ENCODE data around the gene EMID1.
A peak's percentile ranks its signal among the peaks of the same experiment; 100 is the strongest.

EMID1 gene

GRCh38 chr22:29288837-29289236, 83.1 kb downstream of the EMID1 start:
- DNase-seq (ENCODE audit: low read depth in 2 of 2) = no peak

- no peak for DNase-seq (ENCODE audit: low read depth in 2 of 2)
Measured at GRCh38 chr22:29290061-29290460, 84.4 kb downstream of the EMID1 start.

- DNase-seq (ENCODE audit: low read depth in 2 of 2) = no peak
Measured at GRCh38 chr22:29291215-29291614, 85.5 kb downstream of the EMID1 start.

- no peak for DNase-seq (ENCODE audit: low read depth in 2 of 2)
Measured at GRCh38 chr22:29292379-29292778, 86.7 kb downstream of the EMID1 start.

- DNase-seq (ENCODE audit: low read depth in 2 of 2) = no peak
Measured at GRCh38 chr22:29298641-29299040, 92.9 kb downstream of the EMID1 start.

GRCh38 chr22:29299136-29299900, 93.6 kb downstream of the EMID1 start:
- no peak for DNase-seq (ENCODE audit: low read depth in 2 of 2)

- no peak for DNase-seq (ENCODE audit: low read depth in 2 of 2)
Measured at GRCh38 chr22:29300467-29300806, 94.7 kb downstream of the EMID1 start.

- DNase-seq (ENCODE audit: low read depth in 2 of 2) = no peak
Measured at GRCh38 chr22:29300807-29301601, 95.3 kb downstream of the EMID1 start.

GRCh38 chr22:29301716-29302401, 96.2 kb downstream of the EMID1 start:
- no peak for DNase-seq (ENCODE audit: low read depth in 2 of 2)

GRCh38 chr22:29302402-29302680, 96.6 kb downstream of the EMID1 start:
- no peak for DNase-seq (ENCODE audit: low read depth in 2 of 2)

GRCh38 chr22:29302681-29303465, 97.2 kb downstream of the EMID1 start:
- no peak for DNase-seq (ENCODE audit: low read depth in 2 of 2)

GRCh38 chr22:29305836-29306174, 100.1 kb downstream of the EMID1 start:
- no peak for DNase-seq (ENCODE audit: low read depth in 2 of 2)

GRCh38 chr22:29306175-29306834, 100.6 kb downstream of the EMID1 start, which contains the start of gene GAS2L1:
Gene GAS2L1 (plus strand): TSS chr22:29306650. CDS start chr22:29308106, 1,456 bp downstream.
- no peak for DNase-seq (ENCODE audit: low read depth in 2 of 2)

- DNase-seq (ENCODE audit: low read depth in 2 of 2) = peak in 1 of 2 donors; percentile 29
Measured at GRCh38 chr22:29306835-29307595, 101.3 kb downstream of the EMID1 start.

GRCh38 chr22:29307596-29308147, 102.0 kb downstream of the EMID1 start:
- no peak for DNase-seq (ENCODE audit: low read depth in 2 of 2)

- no peak for DNase-seq (ENCODE audit: low read depth in 2 of 2)
Measured at GRCh38 chr22:29308148-29308790, 102.6 kb downstream of the EMID1 start.

- DNase-seq (ENCODE audit: low read depth in 2 of 2) = no peak
Measured at GRCh38 chr22:29308791-29309262, 103.1 kb downstream of the EMID1 start.
